Spleen (tissue), 11 donors: ENCODE data around the gene TEX29. TPM values are rescaled to one million over a fixed set of nuclear protein-coding genes. Genes with fewer than 3 reads are reported as not detected.

Source experiments
- DNase-seq: peaks from one replicate; pipeline ENCODE4 v3.0.0-alpha.2; 2020
- H3K27ac ChIP-seq, 8 donors: fragments of 200-600 bp; sonication (generic) in 7 of 8; 1 replicate in 4 of 8; 2 replicates in 4 of 8; pipeline versions ENCODE4 v1.5.0 to v1.8.0; 2016 to 2021; ENCODE audit warnings: inconsistent platforms in 4 of 8, mild to moderate bottlenecking in 4 of 8, moderate library complexity in 1 of 8
- H3K27me3 ChIP-seq, 7 donors: fragments of 200-600 bp; sonication (generic) in 6 of 7; replicated peaks in 1 of 7; 1 replicate in 4 of 7; 2 replicates in 3 of 7; pipeline versions ENCODE4 v1.5.0 to v1.8.0; 2016 to 2021; ENCODE audit warnings: inconsistent platforms in 3 of 7, mild to moderate bottlenecking in 1 of 7
- H3K36me3 ChIP-seq, 6 donors: fragments of 200-600 bp; sonication (generic) in 5 of 6; 1 replicate in 4 of 6; 2 replicates in 2 of 6; pipeline versions ENCODE4 v1.5.0 to v1.8.0; 2016 to 2021; ENCODE audit warnings: inconsistent platforms in 2 of 6
- H3K4me1 ChIP-seq, 6 donors: fragments of 200-600 bp; sonication (generic) in 5 of 6; 1 replicate in 3 of 6; 2 replicates in 3 of 6; pipeline versions ENCODE4 v1.5.0 to v1.8.0; 2016 to 2021; ENCODE audit warnings: inconsistent platforms in 3 of 6
- H3K4me3 ChIP-seq, 8 donors: fragments of 200-600 bp; sonication (generic) in 7 of 8; 1 replicate in 4 of 8; 2 replicates in 4 of 8; pipeline versions ENCODE4 v1.5.0 to v1.8.0; 2016 to 2021; ENCODE audit warnings: inconsistent platforms in 4 of 8, mild to moderate bottlenecking in 4 of 8, moderate library complexity in 2 of 8
- H3K9me3 ChIP-seq, 8 donors: fragments of 200-600 bp; sonication (generic) in 7 of 8; 1 replicate in 4 of 8; 2 replicates in 4 of 8; pipeline versions ENCODE4 v1.5.0 to v1.8.0; 2016 to 2021; ENCODE audit warnings: inconsistent platforms in 4 of 8
- POLR2A ChIP-seq, 3 donors: fragments of 450-650 bp; IDR thresholded peaks; one replicate each; pipeline ENCODE4 v1.5.1; 2017; ENCODE audit warnings: antibody characterized with exemption in 3 of 3, mild to moderate bottlenecking in 1 of 3
- POLR2AphosphoS5 ChIP-seq, 3 donors: sonication (generic); formaldehyde crosslinking; IDR thresholded peaks; one replicate each; pipeline ENCODE4 v1.5.1; 2017; ENCODE audit warnings: antibody characterized with exemption in 3 of 3
- WGBS, 5 donors: extraction: QIAGEN DNeasy Blood & Tissue Kit in 3 of 5; methylation state at CpG; one replicate each; pipeline versions ENCODE4 v1.1.5 to v1.1.7; 2013 to 2018; 5-methylcytosine and 5-hydroxymethylcytosine counted together
- intact Hi-C: fragments of 100-400 bp; cut with DNase I; formaldehyde crosslinking; loops from one replicate; pipeline ENCODE4 v1.15.0; 2023; ENCODE audit warnings: low total_unique reads
- polyA plus RNA-seq, 3 donors: library from polyadenylated mRNA; stranded (reverse); fragments of 200-250 nt; gene quantifications; one replicate each; pipeline ENCODE4 v1.2.1, GENCODE V29; 2013
- total RNA-seq, 7 donors: library from RNA; depleted of rRNA in 3 of 7; stranded (reverse); fragments of >200 nt in 3 of 7; fragmentation: NEBNext Ultra II Directional in 4 of 7; extraction: Animal tissue kit (Norgen Biotek cat#: 25700) in 4 of 7; gene quantifications; one replicate each; pipeline versions ENCODE4 v1.1.0 to v1.2.1, GENCODE V29; 2016 to 2021
- TF ChIP-seq, protein P1 (sequence below), 11 experiments: fragments of 200-600 bp in 7 of 11; fragments of 450-650 bp in 4 of 11; sonication (generic) in 4 of 11; IDR thresholded peaks in 8 of 11; conservative IDR thresholded peaks in 3 of 11; 1 replicate in 7 of 11; 2 replicates in 4 of 11; pipeline versions ENCODE4 v1.4.0 to v1.8.0; 2016 to 2021; ENCODE audit warnings: antibody characterized with exemption in 11 of 11, inconsistent platforms in 4 of 11, mild to moderate bottlenecking in 1 of 11
- donor health status: healthy with polysubstance abuse.
- donor health status: DM: no; HTN: no; CAD: no; lungs with moderate emphysema.
- donor health status: DM: no; HTN: no; CAD: no.
- donor health status: Bipolar disorder and iron deficiency.
- donor health status: healthy.
- donor health status: DM: no; HTN: no; CAD: no.
- donor health status: DM: yes; HTN: yes; CAD: no.

The TEX29 gene
- total and polyA plus RNA-seq, 10 donors = 0.54 to 1.7 (median 0.70) TPM; not detected in 4

DNA sequence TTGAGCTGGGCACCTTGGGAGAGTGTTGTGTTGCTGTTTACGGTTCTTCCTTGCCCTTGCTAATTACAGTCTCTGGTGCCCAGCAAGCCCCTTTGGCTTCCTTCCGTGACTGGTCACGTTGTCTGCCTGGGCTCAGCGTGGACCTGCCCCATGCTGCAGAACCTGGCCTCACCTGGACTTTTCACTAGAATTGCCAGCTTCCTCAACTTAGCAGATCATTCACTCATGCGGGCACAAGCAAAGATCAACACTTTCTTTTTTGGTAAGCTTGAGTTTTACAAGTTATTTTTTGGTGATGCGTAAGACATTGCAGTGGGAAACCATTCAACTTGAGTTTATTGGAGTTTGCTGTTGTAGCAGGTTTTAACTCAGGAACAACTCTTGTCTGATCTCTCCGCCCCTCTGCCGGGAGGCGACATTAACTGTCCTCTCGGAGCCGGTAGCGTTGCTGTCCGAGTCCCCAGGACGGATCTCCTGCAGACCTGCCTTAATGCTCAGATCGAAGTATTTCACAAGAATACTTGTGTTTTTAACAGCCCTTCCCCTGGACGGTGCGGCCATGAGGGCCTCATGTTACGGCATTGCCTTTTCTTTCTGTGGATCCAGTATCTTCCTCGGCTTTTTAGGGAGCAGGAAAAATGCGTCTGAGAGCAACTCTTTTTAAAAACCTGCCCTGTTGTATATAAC lies 15.7 kb upstream of the TEX29 start:
- 88 to 95% (median 95%) methylated on average over 20 of the region's 20 CpGs for WGBS, 5 donors
- TF ChIP-seq, protein P1, sequence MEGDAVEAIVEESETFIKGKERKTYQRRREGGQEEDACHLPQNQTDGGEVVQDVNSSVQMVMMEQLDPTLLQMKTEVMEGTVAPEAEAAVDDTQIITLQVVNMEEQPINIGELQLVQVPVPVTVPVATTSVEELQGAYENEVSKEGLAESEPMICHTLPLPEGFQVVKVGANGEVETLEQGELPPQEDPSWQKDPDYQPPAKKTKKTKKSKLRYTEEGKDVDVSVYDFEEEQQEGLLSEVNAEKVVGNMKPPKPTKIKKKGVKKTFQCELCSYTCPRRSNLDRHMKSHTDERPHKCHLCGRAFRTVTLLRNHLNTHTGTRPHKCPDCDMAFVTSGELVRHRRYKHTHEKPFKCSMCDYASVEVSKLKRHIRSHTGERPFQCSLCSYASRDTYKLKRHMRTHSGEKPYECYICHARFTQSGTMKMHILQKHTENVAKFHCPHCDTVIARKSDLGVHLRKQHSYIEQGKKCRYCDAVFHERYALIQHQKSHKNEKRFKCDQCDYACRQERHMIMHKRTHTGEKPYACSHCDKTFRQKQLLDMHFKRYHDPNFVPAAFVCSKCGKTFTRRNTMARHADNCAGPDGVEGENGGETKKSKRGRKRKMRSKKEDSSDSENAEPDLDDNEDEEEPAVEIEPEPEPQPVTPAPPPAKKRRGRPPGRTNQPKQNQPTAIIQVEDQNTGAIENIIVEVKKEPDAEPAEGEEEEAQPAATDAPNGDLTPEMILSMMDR (IDR thresholded peaks at IDR 0.05 in 8 of 11, conservative IDR thresholded peaks at IDR 0.05 in 3 of 11) = no peak
- TF ChIP-seq POLR2AphosphoS5 (IDR thresholded peaks at IDR 0.05) (no peak), POLR2A (IDR thresholded peaks at IDR 0.05) (no peak)
- Histone ChIP-seq H3K4me3 (no peak overlapping the region), H3K36me3 (peaks cover 10 to 95% (median 68%) of the 10 kb centered on the region in 6 donors), H3K4me1 (peaks cover 0 to 6% (median 0%) of the 10 kb centered on the region in 6 donors), H3K27ac (peak overlapping the region in 1 of 8 donors; percentile 47), H3K27me3 (no peaks in the 10 kb centered on the region), H3K9me3 (no peaks in the 10 kb centered on the region)
- intact Hi-C loops = no loop called here
- no peak for DNase-seq

DNA sequence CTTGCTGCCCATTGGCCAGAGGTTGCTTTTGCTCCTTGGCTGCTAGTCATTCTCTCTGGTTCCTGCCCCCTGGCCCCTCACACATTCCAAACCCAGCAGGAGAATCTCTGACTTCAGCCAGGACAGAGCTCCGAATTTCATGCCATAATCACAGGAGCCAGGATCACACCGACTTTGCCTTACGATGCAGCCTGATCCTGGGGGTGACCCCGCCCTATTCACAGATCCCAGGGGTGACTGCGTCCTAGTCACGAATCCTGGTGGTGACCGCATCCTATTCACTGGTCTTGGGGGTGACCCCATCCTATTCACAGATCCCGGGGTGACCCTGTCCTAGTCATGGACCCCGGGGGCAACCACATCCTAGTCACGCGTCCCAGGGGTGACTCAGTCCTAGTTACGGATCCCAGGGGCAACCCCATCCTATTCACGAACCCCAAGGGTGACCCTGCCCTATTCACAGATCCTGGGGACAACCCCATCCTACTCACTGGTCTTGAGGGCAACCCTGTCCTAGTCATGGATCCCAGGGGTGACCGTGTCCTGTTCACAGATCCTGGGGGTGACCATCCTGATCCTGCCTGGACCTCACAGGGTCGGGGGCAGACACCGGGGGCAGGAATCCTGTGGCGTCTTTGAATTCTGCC lies 7.4 kb upstream of the TEX29 start:
- Histone ChIP-seq H3K9me3 (peaks cover 0 to 27% (median 17%) of the 10 kb centered on the region in 8 donors), H3K36me3 (peaks cover 0 to 60% (median 13%) of the 10 kb centered on the region in 6 donors), H3K4me1 (no peaks in the 10 kb centered on the region), H3K27me3 (no peaks in the 10 kb centered on the region), H3K27ac (no peak overlapping the region), H3K4me3 (no peak overlapping the region)
- DNase-seq = no peak
- WGBS, 5 donors = 96 to 98% (median 97%) methylated on average over 10 to 17 of the region's 17 CpGs
- intact Hi-C loops = no loop called here
- TF ChIP-seq, protein P1 (IDR thresholded peaks at IDR 0.05 in 8 of 11, conservative IDR thresholded peaks at IDR 0.05 in 3 of 11) = no peak
- TF ChIP-seq POLR2AphosphoS5 (IDR thresholded peaks at IDR 0.05) (no peak), POLR2A (IDR thresholded peaks at IDR 0.05) (no peak)

DNA sequence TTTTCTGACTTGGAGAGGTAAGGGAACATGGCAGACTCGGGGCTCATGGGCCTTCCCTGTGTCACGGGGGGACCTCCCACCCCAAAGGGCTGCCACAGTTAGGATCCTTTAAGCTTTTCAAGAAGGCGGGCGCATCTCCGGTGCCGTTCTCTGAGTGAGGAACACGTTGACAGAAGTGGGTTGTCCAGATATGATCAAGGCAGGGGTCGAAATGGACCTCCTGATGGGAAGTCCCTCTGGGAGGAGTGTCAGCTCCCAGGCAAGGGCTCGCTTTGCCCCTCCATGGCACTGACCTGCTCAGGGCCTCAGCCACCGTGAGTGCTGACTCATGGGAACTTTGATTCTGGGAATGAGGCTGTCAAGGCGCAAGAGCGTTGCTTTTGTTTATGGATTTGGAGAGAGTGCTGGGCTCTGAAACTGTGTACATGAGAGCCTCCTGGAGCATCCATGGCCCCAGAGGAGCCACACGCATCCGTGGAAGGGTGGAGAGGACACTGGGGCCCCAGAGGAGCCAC lies 6.5 kb upstream of the TEX29 start:
- H3K4me3 ChIP-seq = no peak overlapping the region
- H3K4me1 ChIP-seq = no peaks in the 10 kb centered on the region
- H3K27ac ChIP-seq = no peak overlapping the region
- intact Hi-C loops = no loop called here
- no peaks in the 10 kb centered on the region for H3K27me3 ChIP-seq
- TF ChIP-seq POLR2AphosphoS5 (IDR thresholded peaks at IDR 0.05) = peak in 1 of 3 donors; percentile 5
- TF ChIP-seq, protein P1 (IDR thresholded peaks at IDR 0.05 in 8 of 11, conservative IDR thresholded peaks at IDR 0.05 in 3 of 11) = no peak
- H3K36me3 ChIP-seq = peaks cover 0 to 51% (median 13%) of the 10 kb centered on the region in 6 donors
- 81 to 90% (median 84%) methylated on average over 14 of the region's 14 CpGs for WGBS, 5 donors
- peaks cover 0 to 27% (median 17%) of the 10 kb centered on the region in 8 donors for H3K9me3 ChIP-seq
- no peak for DNase-seq

DNA sequence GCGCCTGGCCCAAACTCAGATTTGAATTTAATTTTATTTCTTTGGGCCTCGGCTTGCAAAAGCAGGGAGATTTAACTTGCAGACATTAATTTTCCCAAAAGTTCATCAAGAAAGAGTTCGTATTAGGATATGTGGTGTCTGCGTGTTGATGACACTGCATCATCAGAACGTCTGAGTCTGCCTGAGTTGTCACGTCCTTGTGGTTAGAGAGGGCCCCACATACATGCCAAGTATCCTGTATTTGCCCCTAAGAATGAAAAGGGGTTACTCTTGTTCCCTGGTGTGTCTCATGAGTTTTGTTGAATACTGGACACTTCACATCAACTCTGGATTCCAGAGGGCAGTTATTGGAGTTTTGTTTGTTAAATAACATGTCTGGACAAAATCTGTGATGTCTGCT lies 5.6 kb upstream of the TEX29 start:
- H3K4me3 ChIP-seq = no peak overlapping the region
- intact Hi-C loops = no loop called here
- 78 to 83% (median 79%) methylated on average over 6 of the region's 6 CpGs for WGBS, 5 donors
- H3K9me3 ChIP-seq = peaks cover 0 to 27% (median 17%) of the 10 kb centered on the region in 8 donors
- DNase-seq = no peak
- peaks cover 0 to 48% (median 13%) of the 10 kb centered on the region in 6 donors for H3K36me3 ChIP-seq
- H3K4me1 ChIP-seq = no peaks in the 10 kb centered on the region
- TF ChIP-seq POLR2AphosphoS5 (IDR thresholded peaks at IDR 0.05) (no peak), POLR2A (IDR thresholded peaks at IDR 0.05) (no peak)
- TF ChIP-seq, protein P1 (IDR thresholded peaks at IDR 0.05 in 8 of 11, conservative IDR thresholded peaks at IDR 0.05 in 3 of 11) = no peak
- no peaks in the 10 kb centered on the region for H3K27me3 ChIP-seq
- no peak overlapping the region for H3K27ac ChIP-seq
